ENCODE measurements around the gene HELZ.
"Not testable (repeated sequence)": the region's sequence is repeated elsewhere in the genome, so short reads cannot be mapped to it uniquely, and the experiment has no call there.

The HELZ gene

GRCh38 chr17:67095803-67096202 is 149.2 kb downstream of the HELZ start:
- Histone ChIP-seq H3K36me3 (ENCODE audit: control insufficient read depth, insufficient read depth, low read length) (no peaks in the 10 kb centered on the region), H3K27me3 (ENCODE audit: control insufficient read depth, insufficient read depth, low read length, poor library complexity, severe bottlenecking) (no peaks in the 10 kb centered on the region), H3K27ac (ENCODE audit: insufficient read depth, low read depth, low read length, poor library complexity, severe bottlenecking) (no peak overlapping the region), H3K4me1 (ENCODE audit: control insufficient read depth, insufficient read depth, low read length) (no peaks in the 10 kb centered on the region), H3K9me3 (ENCODE audit: control insufficient read depth, low read length) (no peaks in the 10 kb centered on the region), H3K4me3 (ENCODE audit: insufficient read depth, low read depth, low read length) (no peak overlapping the region)
- WGBS, 2 experiments, result no CpG with 5 or more reads among the region's 1 CpG

DNA sequence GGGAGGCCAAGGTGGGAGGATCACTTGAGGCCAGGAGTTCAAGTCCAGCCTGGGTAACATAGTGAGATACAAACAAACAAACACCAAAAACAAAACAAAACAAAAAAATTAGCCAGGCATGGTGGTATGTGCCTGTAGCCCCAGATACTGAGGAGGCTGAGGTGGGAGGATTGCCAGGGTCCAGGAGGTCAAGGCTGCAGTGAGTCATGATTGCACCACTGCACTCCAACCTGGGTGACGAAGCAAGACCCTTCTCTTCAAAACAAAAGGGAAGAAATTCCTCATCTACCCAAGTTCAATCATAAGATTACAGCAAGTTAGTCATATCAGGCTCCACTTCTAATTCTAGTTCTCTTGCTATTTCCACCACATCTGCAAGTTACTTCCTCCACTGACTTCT is 149.7 kb downstream of the HELZ start:
- H3K4me1 ChIP-seq (ENCODE audit: control insufficient read depth, insufficient read depth, low read length); H3K36me3 ChIP-seq (ENCODE audit: control insufficient read depth, insufficient read depth, low read length); H3K4me3 ChIP-seq (ENCODE audit: insufficient read depth, low read depth, low read length); H3K27me3 ChIP-seq (ENCODE audit: control insufficient read depth, insufficient read depth, low read length, poor library complexity, severe bottlenecking); H3K27ac ChIP-seq (ENCODE audit: insufficient read depth, low read depth, low read length, poor library complexity, severe bottlenecking); H3K9me3 ChIP-seq (ENCODE audit: control insufficient read depth, low read length): not testable (repeated sequence)
- WGBS, 2 experiments, result 46 to 51% methylated on average over 1 of the region's 1 CpG

DNA sequence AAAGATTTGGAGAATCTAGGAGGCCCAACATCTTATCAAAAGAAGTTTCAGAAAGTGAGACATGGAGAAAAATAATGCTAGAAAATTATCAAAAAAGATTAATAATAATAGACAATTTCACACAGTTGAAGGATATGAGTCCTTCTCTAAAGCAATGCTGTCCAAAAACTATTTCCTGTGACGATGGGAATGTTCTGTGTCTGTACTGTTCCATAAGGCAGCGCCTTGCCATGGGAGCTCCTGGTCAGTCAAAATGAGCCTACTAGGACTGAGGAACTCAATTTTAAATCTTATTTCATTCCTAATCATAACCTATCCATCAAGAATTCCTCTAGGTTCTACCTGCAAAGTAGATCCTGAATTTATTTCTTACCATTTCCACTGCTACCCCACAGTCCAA is 151.6 kb downstream of the HELZ start:
- Histone ChIP-seq H3K27me3 (ENCODE audit: control insufficient read depth, insufficient read depth, low read length, poor library complexity, severe bottlenecking) (no peaks in the 10 kb centered on the region), H3K4me3 (ENCODE audit: insufficient read depth, low read depth, low read length) (no peak overlapping the region), H3K27ac (ENCODE audit: insufficient read depth, low read depth, low read length, poor library complexity, severe bottlenecking) (no peak overlapping the region), H3K4me1 (ENCODE audit: control insufficient read depth, insufficient read depth, low read length) (no peaks in the 10 kb centered on the region), H3K9me3 (ENCODE audit: control insufficient read depth, low read length) (no peaks in the 10 kb centered on the region), H3K36me3 (ENCODE audit: control insufficient read depth, insufficient read depth, low read length) (no peaks in the 10 kb centered on the region)
- WGBS, 2 experiments, result 95 to 98% methylated on average over 2 of the region's 2 CpGs

- H3K4me3 ChIP-seq (ENCODE audit: insufficient read depth, low read depth, low read length); H3K27me3 ChIP-seq (ENCODE audit: control insufficient read depth, insufficient read depth, low read length, poor library complexity, severe bottlenecking); H3K27ac ChIP-seq (ENCODE audit: insufficient read depth, low read depth, low read length, poor library complexity, severe bottlenecking); H3K9me3 ChIP-seq (ENCODE audit: control insufficient read depth, low read length); H3K36me3 ChIP-seq (ENCODE audit: control insufficient read depth, insufficient read depth, low read length); H3K4me1 ChIP-seq (ENCODE audit: control insufficient read depth, insufficient read depth, low read length): not testable (repeated sequence)
- WGBS, 2 experiments, result 86% methylated on average over 6 of the region's 7 CpGs
Observed at GRCh38 chr17:67092710-67093109, 152.3 kb downstream of the HELZ start.

DNA sequence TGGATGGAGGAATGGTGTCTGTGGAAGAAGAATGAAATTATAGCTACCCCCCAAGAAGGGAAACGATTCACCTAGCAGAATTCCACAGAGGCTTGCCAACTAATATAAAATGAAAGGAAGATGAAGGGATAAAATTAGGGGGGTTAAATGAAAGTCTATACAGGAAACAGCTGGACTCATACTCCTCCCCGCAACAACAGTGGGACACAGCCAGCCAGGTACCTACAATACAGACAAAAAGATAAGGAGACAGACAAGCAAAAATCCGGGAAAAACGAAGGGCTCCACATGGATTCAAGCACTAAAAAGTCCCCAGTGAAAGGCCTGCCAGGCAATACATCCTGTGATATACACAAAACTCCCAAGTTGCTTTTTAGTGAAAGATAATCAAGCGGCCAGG is 152.7 kb downstream of the HELZ start:
- no peak overlapping the region for H3K27ac ChIP-seq (ENCODE audit: insufficient read depth, low read depth, low read length, poor library complexity, severe bottlenecking)
- no peaks in the 10 kb centered on the region for H3K36me3 ChIP-seq (ENCODE audit: control insufficient read depth, insufficient read depth, low read length)
- no peaks in the 10 kb centered on the region for H3K9me3 ChIP-seq (ENCODE audit: control insufficient read depth, low read length)
- no peaks in the 10 kb centered on the region for H3K4me1 ChIP-seq (ENCODE audit: control insufficient read depth, insufficient read depth, low read length)
- no peaks in the 10 kb centered on the region for H3K27me3 ChIP-seq (ENCODE audit: control insufficient read depth, insufficient read depth, low read length, poor library complexity, severe bottlenecking)
- WGBS, 2 experiments, result 92 to 93% methylated on average over 5 of the region's 5 CpGs
- H3K4me3 ChIP-seq (ENCODE audit: insufficient read depth, low read depth, low read length), result no peak overlapping the region

DNA sequence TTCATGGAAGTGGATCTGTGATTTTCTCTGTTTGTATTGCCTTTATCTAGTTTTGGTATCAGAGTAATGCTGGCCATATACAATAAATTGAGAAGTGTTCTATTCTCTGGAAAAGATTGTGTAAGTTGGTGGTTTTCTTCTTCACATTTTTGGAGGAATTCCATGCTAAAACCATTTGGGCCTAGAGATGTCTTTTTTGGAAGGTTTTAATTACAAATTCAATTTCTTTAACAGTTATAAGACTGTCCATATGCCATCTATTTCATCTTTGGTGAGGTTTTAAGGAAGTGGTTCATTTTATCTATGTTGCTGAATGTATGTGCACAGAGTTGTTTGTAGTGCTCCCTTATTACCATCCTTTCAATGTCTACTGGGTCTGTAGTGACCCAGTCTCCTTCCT is 154.7 kb downstream of the HELZ start:
- Histone ChIP-seq H3K27me3 (ENCODE audit: control insufficient read depth, insufficient read depth, low read length, poor library complexity, severe bottlenecking) (no peaks in the 10 kb centered on the region), H3K9me3 (ENCODE audit: control insufficient read depth, low read length) (no peaks in the 10 kb centered on the region), H3K4me1 (ENCODE audit: control insufficient read depth, insufficient read depth, low read length) (no peaks in the 10 kb centered on the region), H3K27ac (ENCODE audit: insufficient read depth, low read depth, low read length, poor library complexity, severe bottlenecking) (no peak overlapping the region), H3K4me3 (ENCODE audit: insufficient read depth, low read depth, low read length) (no peak overlapping the region), H3K36me3 (ENCODE audit: control insufficient read depth, insufficient read depth, low read length) (no peaks in the 10 kb centered on the region)

- Histone ChIP-seq H3K36me3 (ENCODE audit: control insufficient read depth, insufficient read depth, low read length) (no peaks in the 10 kb centered on the region), H3K9me3 (ENCODE audit: control insufficient read depth, low read length) (no peaks in the 10 kb centered on the region), H3K27ac (ENCODE audit: insufficient read depth, low read depth, low read length, poor library complexity, severe bottlenecking) (no peak overlapping the region), H3K4me3 (ENCODE audit: insufficient read depth, low read depth, low read length) (no peak overlapping the region), H3K27me3 (ENCODE audit: control insufficient read depth, insufficient read depth, low read length, poor library complexity, severe bottlenecking) (no peaks in the 10 kb centered on the region), H3K4me1 (ENCODE audit: control insufficient read depth, insufficient read depth, low read length) (no peaks in the 10 kb centered on the region)
- 96 to 100% methylated on average over 3 of the region's 3 CpGs for WGBS, 2 experiments
Observed at GRCh38 chr17:67088639-67089038, 156.4 kb downstream of the HELZ start.

- H3K27ac ChIP-seq (ENCODE audit: insufficient read depth, low read depth, low read length, poor library complexity, severe bottlenecking), result no peak overlapping the region
- WGBS, 2 experiments, result 83 to 100% methylated on average over 2 of the region's 3 CpGs
- H3K27me3 ChIP-seq (ENCODE audit: control insufficient read depth, insufficient read depth, low read length, poor library complexity, severe bottlenecking), result no peaks in the 10 kb centered on the region
- no peaks in the 10 kb centered on the region for H3K9me3 ChIP-seq (ENCODE audit: control insufficient read depth, low read length)
- no peak overlapping the region for H3K4me3 ChIP-seq (ENCODE audit: insufficient read depth, low read depth, low read length)
- H3K36me3 ChIP-seq (ENCODE audit: control insufficient read depth, insufficient read depth, low read length), result no peaks in the 10 kb centered on the region
- no peaks in the 10 kb centered on the region for H3K4me1 ChIP-seq (ENCODE audit: control insufficient read depth, insufficient read depth, low read length)
Observed at GRCh38 chr17:67085406-67085805, 159.6 kb downstream of the HELZ start.

- WGBS, 2 experiments, result no CpG with 5 or more reads among the region's 1 CpG
- Histone ChIP-seq H3K4me1 (ENCODE audit: control insufficient read depth, insufficient read depth, low read length) (no peaks in the 10 kb centered on the region), H3K36me3 (ENCODE audit: control insufficient read depth, insufficient read depth, low read length) (no peaks in the 10 kb centered on the region), H3K27me3 (ENCODE audit: control insufficient read depth, insufficient read depth, low read length, poor library complexity, severe bottlenecking) (no peaks in the 10 kb centered on the region), H3K27ac (ENCODE audit: insufficient read depth, low read depth, low read length, poor library complexity, severe bottlenecking) (no peak overlapping the region), H3K4me3 (ENCODE audit: insufficient read depth, low read depth, low read length) (no peak overlapping the region), H3K9me3 (ENCODE audit: control insufficient read depth, low read length) (no peaks in the 10 kb centered on the region)
Observed at GRCh38 chr17:67082107-67082506, 162.9 kb downstream of the HELZ start.

DNA sequence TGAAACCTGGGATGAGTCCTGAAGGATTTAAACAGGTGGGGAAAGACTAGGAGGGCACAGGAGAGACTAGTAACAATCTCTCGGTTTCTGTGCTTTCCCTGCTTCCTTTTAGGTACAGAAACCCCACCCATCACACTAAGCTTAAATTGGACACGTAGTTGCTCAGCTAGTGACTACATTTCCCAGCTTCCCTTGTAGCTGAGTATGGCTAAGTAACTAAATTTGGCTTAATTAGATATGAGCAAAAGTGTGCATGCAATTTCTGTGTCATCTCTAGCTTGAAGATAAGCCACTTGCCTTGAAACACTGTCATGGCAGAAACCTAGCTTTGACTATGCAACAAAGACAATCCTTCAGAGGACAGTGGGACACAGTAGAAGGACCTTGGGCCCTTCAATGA is 164.2 kb downstream of the HELZ start:
- Histone ChIP-seq H3K27ac (ENCODE audit: insufficient read depth, low read depth, low read length, poor library complexity, severe bottlenecking) (no peak overlapping the region), H3K4me1 (ENCODE audit: control insufficient read depth, insufficient read depth, low read length) (no peaks in the 10 kb centered on the region), H3K36me3 (ENCODE audit: control insufficient read depth, insufficient read depth, low read length) (no peaks in the 10 kb centered on the region), H3K9me3 (ENCODE audit: control insufficient read depth, low read length) (no peaks in the 10 kb centered on the region), H3K27me3 (ENCODE audit: control insufficient read depth, insufficient read depth, low read length, poor library complexity, severe bottlenecking) (no peaks in the 10 kb centered on the region), H3K4me3 (ENCODE audit: insufficient read depth, low read depth, low read length) (no peak overlapping the region)
- 87 to 94% methylated on average over 2 of the region's 2 CpGs for WGBS, 2 experiments

DNA sequence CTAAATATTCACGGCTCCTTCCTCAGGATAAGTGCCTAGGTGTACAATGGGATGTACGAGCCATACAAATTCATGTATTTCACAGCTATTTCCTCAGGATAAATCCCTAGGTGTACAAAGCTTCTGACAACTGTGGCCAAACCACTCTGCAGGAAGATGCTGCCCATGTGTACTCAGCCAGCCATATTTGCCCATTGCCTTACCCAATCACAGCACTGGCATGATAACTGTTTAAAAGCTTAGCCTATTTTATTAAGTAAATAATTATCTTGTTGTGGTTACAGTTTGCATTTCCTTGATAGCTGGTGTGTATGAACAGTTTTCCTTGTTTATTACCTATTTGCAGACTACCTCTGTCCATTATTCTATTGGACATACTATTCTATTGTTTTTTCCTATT is 165.5 kb downstream of the HELZ start:
- WGBS, 2 experiments, result 93% methylated on average over 2 of the region's 2 CpGs
- Histone ChIP-seq H3K9me3 (ENCODE audit: control insufficient read depth, low read length) (no peaks in the 10 kb centered on the region), H3K27me3 (ENCODE audit: control insufficient read depth, insufficient read depth, low read length, poor library complexity, severe bottlenecking) (no peaks in the 10 kb centered on the region), H3K4me1 (ENCODE audit: control insufficient read depth, insufficient read depth, low read length) (no peaks in the 10 kb centered on the region), H3K36me3 (ENCODE audit: control insufficient read depth, insufficient read depth, low read length) (no peaks in the 10 kb centered on the region), H3K4me3 (ENCODE audit: insufficient read depth, low read depth, low read length) (no peak overlapping the region), H3K27ac (ENCODE audit: insufficient read depth, low read depth, low read length, poor library complexity, severe bottlenecking) (no peak overlapping the region)
